Hindlimb muscle (tissue), 1 donor: Measurements from ENCODE around the gene ZDHHC16. TPM values are rescaled to one million over a fixed set of nuclear protein-coding genes. Genes with fewer than 3 reads are reported as not detected.
"Not testable (repeated sequence)": the region's sequence is repeated elsewhere in the genome, so short reads cannot be mapped to it uniquely, and the experiment has no call there.

ENCODE experiments used
- DNase-seq: peaks from one replicate; pipeline ENCODE4 v3.0.0-alpha.2; 2013
- polyA plus RNA-seq: library from polyadenylated mRNA; unstranded; fragments of 120-200 nt; gene quantifications from one replicate; pipeline ENCODE4 v1.2.1, GENCODE V29; 2013; ENCODE audit not compliant: insufficient read length

The ZDHHC16 gene
- polyA plus RNA-seq, 1 donor = 30.6 TPM

DNA sequence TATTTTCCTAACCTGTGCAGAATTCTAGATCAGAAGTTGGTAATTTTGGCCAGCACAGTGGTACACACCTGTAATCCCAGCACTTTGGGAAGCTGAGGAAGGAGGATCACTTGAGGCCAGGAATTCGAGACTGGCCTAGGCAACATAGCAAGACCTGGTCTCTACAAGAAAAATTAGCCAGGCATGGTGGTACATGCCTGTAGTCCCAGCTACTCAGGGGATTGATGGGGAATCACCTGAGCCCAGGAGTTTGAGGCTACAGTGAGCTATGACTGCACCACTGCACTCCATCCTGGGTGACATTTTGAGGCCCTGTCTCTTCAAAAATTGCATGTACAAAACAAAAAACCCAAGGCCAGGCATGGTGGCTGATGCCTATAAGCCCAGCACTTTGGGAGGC, 11.4 kb upstream of the ZDHHC16 start:
- DNase-seq = no peak

GRCh38 chr10:97435211-97435610, 10.8 kb upstream of the ZDHHC16 start:
- DNase-seq = no peak

GRCh38 chr10:97442277-97442676, 3.7 kb upstream of the ZDHHC16 start:
- no peak for DNase-seq

GRCh38 chr10:97444212-97444611, 1.8 kb upstream of the ZDHHC16 start:
- DNase-seq = no peak

DNA sequence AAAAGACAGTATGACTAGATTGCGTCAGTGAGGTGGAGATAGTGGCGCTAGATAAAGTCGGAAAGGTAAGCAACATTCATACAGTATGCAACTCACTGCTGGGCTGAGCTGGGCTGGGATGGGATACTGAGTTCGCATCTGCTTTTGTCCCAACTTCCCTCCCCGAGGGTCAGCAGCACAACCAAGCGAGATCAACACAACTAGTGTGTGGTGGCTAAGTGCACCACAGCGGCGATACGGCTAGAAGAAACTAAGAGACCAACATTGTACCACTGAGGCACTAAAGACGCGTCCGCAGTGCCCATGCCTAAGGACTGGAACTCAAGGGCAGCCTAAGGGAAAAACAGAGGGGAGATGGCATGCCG, 636 bp upstream of the ZDHHC16 start:
- DNase-seq = no peak

- no peak for DNase-seq
Measured at GRCh38 chr10:97450828-97451227, 4.9 kb downstream of the ZDHHC16 start.

DNA sequence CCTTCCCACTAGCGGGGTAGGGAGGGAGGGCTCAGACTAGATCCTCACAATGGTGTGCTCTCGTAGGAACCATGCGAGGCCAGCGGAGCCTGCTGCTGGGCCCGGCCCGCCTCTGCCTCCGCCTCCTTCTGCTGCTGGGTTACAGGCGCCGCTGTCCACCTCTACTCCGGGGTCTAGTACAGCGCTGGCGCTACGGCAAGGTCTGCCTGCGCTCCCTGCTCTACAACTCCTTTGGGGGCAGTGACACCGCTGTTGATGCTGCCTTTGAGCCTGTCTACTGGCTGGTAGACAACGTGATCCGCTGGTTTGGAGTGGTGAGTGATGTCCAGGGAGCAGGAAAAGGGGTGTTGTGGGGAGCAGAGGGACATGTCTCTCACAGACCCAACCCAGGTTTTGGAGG, 5.6 kb downstream of the ZDHHC16 start:
- DNase-seq = no peak

DNA sequence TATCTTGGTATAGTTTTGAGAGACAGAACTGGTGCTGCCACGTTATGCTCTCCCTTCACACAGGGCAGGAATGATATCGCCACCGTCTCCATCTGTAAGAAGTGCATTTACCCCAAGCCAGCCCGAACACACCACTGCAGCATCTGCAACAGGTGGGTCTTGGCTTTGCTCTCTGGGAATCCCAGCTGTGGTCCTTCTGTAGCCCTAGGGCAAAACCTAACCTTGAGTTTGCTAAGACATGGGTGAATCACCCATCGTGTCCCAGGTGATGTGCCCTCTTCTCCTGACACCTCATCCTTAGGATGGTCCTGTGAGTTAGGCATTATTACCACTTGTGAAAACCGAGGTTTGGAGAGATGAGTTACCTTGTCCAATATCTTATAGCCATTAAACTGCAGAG, 6.4 kb downstream of the ZDHHC16 start:
- DNase-seq = no peak

- DNase-seq = no peak
Measured at GRCh38 chr10:97454330-97455036, 8.5 kb downstream of the ZDHHC16 start.

GRCh38 chr10:97456034-97456685, 10.2 kb downstream of the ZDHHC16 start:
- no peak for DNase-seq

DNA sequence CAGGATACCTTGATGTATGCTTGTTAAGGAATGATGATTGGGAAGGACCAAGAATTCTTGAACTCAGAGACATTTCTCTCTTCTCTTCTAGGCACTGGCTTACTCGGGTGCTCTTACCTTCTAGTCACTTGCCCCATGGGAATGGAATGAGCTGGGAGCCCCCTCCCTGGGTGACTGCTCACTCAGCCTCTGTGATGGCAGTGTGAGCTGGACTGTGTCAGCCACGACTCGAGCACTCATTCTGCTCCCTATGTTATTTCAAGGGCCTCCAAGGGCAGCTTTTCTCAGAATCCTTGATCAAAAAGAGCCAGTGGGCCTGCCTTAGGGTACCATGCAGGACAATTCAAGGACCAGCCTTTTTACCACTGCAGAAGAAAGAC, 10.7 kb downstream of the ZDHHC16 start:
- DNase-seq = no peak

DNA sequence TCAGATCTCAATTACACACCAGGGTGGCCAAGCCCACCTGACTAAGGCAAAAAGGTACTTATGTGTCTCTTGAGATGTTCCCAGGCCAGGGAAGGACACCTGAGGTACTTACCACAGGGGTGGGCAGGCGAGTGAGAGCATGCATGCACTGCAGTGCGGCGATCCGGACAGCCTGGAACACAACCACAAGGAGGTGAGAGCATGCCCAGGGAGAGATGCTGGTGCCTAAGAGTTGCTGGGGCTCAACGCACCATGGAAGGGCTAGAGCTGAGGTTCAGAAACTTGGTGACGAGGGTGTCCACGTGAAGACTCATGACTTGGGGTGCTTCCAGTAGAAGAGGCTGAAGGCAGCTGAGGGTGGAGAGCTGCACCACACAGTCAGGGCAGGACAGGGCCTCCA, 13.1 kb downstream of the ZDHHC16 start:
- no peak for DNase-seq

GRCh38 chr10:97459933-97460332, 14.0 kb downstream of the ZDHHC16 start:
- no peak for DNase-seq

DNA sequence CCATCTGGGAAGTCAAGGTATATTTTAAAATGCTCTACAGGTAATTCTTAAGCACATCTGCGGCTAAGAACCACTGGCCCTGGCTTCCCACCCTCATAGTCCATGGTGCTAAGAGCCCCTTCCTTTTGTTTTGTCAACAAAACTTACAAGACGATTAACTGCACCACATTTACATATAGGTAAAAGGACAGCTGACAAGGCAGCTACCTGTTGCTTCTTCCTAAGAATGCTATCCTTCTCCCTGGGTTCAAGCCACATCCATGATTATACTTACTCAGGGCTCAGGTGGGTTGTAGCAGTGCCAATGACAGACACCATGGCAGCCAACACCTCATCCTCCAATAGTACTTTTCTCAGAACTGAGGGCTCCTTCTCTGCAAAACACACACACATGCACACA, 16.3 kb downstream of the ZDHHC16 start:
- DNase-seq = no peak

- peak; percentile 40 for DNase-seq
Measured at GRCh38 chr10:97463363-97464132, 17.6 kb downstream of the ZDHHC16 start.

DNA sequence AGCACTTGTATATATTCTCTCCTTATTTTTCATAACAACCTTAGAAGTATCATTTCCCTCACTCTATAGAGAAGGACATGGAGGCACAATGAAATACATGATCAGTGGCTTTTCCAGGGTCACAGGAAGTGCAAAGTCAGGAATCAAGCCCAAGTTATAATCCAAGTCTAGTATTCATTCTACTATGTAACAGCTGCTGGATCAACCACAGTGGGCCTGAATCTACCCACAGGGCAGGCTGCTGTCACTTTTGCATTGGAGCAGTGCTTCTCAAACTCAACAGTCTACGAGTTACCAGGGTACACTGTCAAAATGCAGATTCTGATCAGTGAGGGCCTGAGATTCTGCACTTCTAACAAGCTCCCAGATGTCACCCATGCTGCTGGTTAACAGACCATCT, 18.3 kb downstream of the ZDHHC16 start:
- no peak for DNase-seq

GRCh38 chr10:97465982-97466381, 20.0 kb downstream of the ZDHHC16 start:
- DNase-seq = no peak

GRCh38 chr10:97466755-97467154, 20.8 kb downstream of the ZDHHC16 start:
- DNase-seq = no peak

DNA sequence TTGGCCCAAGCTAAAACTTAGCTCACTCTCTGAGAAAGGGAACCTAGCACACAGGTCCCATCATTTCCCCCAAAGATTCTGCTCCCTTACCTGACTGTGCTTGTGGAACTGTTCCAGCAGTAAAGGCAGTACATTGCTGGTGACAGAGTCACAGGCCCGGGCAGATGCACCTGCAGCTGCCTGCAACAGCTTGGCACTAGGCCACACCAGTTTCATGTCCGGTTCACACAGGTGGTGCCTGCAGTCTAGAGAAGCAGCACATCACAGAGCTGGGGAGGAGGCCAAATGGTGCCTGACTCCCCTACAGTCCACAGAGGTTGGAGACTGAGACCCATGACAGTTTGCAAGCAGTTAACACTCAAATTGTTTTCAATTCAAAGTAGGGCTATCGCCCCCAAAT, 22.2 kb downstream of the ZDHHC16 start:
- no peak for DNase-seq

GRCh38 chr10:97468781-97469180, 22.8 kb downstream of the ZDHHC16 start:
- not testable (repeated sequence) for DNase-seq

DNA sequence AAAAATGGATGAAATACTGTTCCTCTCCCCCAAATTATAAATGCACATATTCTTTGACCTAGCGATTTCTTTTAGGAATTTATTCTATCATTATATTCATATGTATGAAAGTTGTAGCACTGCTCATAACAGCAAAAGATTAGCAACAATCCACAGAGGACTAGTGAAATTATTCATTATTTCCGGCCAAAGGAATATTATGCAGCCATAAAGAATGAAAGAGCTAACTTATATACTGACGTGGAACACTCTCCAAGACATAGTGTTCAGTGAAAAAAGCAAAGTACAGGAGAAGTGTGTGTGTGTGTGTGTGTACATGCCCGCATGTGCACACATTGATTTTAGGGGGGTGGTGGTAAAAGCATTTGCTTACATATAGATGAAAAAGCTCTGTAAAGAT, 28.9 kb downstream of the ZDHHC16 start:
- DNase-seq = no peak

- no peak for DNase-seq
Measured at GRCh38 chr10:97475936-97476594, 30.1 kb downstream of the ZDHHC16 start.

GRCh38 chr10:97479410-97479809, 33.4 kb downstream of the ZDHHC16 start:
- not testable (repeated sequence) for DNase-seq
